ENCODE results near the gene SGCD.

The SGCD gene

DNA sequence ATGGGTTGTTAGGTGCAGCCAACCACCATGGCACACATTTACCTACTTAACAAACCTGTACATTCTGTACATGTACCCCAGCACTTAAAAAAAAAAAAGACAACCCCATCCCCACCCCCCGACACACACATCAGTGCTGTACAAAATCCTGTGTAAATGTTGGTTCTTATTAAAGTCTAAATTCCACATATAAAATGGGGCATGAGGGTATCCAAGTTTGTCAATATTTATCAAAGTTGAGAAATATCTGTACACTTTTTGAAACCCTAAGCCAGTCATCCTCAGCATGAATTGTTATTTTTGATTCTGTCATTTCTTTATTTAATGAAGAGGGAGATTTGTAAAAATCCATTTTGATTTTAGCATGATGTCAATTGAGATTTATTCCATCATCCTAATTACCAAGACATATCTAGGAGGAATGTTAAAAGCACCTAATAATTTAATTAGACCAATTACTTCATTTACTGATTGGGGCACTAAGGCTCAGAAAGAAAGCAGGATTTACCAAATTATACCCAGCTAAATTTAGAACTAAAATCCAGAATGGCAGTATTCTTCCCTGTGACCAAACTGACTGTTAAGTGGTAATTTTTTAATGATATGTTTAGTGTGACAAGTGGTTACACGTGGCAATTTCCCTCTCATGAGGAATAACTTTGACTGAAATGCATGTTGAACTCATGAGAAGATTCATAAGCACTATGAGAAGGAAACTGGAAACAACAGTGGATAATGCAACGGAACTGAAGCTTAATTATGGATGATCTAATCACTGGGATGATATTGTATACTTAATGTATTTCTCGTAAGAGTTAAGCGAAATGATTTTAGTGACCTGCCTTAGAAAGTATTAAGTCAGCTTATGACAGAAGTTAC lies 195.9 kb downstream of the SGCD start:
- no peak for DNase-seq

DNA sequence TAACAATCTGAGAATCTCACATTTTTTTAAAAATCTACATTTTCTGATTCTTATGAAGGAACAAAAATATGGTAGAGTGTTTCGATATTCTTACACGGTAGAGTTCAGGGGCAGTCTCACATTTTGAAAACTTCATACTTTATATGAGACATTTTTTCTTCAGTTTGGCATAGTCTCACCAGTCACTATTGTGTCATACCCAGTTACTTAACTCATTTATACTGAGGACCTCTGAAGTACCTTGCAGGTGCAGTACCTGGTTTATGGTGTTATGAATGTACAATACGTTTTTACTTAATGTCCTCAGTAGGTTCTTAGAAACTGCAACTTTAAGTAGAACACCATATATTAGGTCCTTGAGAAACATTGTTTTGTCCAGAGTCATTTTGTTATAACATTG lies 196.6 kb downstream of the SGCD start:
- no peak for DNase-seq

DNA sequence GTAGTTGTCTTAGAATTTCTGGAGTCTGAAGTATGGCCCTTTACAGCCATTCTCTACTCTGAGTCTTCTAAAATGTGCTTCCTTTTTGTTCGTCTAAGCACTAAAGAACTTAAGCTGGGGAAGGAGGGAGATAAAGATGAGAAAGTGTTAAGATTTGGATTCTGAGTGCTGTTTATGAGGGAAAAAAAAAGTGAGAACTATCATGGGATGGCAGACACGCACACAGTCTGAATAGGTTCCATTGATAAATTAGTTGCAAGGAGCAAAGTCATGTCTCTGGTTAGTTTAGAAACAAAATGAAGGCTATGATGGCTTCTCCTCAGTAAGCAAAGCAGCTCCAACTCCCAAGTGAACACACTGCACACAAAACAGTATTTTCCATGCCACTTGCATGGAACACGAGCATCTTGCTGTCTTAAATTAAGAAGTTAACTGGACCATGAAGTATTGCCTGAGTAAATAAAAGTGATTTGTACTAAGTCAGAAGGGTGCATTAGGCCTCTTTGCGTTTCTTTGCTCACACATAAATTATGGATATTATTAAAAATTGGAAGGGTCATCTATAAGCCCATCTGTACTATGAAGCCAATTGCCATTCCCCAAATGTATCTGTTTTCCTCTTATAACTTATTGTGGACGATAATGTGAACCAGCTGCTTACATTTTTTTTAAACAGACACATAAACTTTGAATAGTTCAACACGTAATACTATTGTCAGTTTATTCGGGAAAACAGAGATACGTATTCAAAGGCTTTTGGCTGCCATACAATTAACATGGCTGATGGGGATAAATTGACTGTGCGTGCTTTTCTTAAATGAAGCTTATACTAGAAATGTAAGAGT lies 199.3 kb downstream of the SGCD start:
- DNase-seq, result peak; percentile 39

DNA sequence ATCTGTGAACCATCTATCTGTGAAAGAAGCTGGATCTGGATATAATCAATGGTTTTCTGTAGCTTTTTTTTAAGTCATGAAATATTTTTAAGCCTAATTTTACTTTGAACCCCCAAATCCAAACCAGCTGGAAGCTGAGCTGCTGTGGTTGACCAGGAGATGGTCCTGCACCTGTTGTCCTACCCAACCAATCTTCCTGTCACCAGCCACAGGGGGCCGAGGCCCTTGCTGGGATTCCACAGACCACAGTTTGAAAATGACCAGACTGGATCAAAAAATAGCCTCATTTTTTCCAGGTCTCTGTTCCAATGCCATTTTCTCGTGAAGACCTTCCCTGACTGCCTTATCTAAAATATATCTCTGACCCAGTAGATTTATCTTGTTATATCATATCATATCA lies 200.6 kb downstream of the SGCD start:
- no peak for DNase-seq

DNA sequence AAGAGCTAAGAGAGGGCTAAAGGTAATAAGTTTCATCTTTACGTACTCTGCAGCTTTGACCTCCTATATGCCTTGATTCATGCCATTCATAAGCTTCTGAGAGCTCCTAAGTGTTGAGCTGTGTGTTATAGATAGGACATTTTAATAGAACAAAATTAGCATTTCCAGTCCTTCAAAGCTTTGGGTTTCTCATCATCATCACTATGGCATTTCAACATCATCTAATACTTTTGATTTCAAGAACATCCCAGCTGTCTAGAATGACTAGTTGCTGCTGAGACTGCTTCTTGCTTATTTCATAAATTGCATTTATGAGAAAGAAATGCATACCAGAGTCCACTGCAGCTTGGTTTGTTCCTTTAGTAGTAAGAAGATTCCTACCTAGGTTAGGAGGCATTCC lies 201.7 kb downstream of the SGCD start:
- no peak for DNase-seq

DNA sequence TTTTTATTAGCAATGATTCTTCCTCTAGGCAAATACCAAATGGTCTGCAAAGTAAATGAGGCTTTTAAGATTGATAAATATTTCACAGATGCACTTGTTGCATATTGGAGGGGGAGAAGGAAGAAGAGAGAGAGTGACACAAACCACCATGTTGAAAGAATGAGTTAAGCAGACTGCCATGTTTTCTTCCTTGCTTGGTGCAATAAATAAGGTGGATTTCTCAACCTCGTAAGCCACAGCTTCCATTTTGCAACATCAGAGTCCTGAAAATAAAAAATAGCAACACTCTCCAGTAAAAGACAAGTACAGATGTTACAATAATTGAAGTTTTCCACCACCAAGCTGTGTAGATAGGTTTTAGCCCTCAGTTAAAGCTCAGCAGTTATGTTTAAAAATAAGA lies 202.9 kb downstream of the SGCD start:
- DNase-seq, result no peak

DNA sequence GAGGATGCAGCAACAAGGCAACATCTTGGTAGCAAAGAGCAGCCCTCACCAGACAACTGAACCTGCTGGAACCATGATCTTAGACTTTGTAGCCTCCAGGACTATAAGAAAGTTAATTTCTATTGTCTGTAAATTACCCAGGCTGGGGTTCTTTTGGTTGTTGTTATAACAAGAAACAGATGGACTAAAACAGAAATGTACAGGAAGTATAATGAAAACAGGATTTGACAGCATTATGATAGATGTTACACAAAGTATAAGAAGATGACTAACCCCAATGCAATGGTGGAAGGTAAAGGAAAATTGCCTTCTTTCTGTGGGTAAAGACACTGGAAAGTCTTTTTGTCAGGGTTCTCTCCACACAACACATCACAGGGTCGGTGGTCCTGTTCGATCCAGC lies 204.2 kb downstream of the SGCD start:
- no peak for DNase-seq

DNA sequence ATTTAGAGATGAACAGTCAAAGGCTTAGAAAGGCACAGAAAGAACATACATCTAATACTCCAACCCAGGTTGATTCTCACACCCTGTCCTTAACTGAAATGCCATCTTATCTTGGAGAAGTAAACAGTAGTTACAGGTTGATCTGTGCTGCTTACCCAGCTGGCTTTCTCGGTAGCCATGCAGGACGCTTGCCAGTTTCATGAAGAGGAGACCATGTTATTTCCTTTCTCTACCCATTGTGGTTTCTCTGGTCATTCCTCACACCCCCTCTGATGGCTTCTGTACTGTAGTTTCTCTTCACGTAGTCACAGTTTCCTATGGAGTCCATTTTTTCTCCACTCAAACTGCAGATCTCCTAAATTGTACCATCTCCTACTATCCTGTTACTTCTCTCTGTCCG lies 206.0 kb downstream of the SGCD start:
- DNase-seq, result no peak

DNA sequence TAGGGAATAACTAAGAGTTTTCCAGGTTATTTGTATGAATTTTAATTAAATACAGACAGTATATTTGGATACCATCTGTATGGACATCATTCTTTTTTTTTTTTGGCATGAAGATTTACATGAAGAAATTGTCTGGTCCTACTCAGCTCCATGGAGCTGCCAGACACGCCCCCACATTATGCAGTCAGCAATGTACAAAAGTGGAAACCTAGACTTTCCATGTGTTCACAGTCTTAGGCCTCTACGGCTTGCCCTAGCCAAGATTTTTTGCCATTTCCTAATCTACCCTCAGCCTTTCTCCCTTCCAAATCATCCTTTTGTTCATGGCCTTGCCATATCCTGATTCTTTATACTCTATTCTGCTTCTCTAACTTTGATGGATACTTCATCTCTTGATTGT lies 207.1 kb downstream of the SGCD start:
- no peak for DNase-seq

DNA sequence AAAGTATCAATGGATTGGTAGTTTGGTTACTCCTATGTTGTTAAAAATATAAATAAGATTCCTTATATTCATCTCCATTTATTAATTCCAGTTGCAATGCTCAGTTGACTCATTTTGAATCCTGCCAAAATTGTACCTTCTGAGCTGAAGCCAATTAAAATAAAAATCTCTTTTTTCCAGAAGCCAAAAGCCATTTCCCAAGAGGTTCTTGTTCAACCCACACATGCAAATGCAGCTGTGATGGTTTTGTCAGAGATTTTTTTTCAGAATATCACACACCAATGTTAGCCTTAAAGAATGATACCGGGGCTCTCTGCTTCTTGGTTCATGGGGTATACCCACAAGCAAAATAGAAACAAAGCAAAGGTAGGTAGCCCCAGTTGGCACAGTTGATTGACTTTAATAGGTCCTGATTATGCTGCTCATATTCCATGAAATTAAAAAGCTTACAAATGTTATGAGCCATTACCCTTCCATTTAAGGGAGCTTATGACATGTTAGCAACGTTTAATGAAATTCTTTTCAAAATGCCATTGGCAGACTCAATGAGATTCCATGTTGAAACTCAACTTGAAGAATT lies 208.0 kb downstream of the SGCD start:
- no peak for DNase-seq

DNA sequence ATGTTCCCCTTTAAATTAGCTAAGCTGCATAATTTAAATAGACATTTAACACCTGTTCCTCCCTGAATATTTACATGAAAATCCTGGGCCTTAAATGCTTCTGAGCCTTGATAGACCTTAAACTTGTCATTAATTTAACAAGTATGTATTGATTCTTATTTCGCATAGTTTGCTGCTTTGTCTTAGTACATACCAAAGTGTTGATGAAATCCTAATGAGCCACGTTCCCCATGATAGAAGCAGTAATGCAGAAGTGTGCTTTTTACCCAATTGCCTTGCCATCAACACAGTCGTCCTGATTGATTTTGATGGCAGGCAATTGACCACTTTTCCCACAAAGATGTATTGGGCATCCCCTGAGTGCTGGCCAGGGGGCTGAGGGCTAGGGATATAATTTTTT lies 213.5 kb downstream of the SGCD start:
- no peak for DNase-seq

DNA sequence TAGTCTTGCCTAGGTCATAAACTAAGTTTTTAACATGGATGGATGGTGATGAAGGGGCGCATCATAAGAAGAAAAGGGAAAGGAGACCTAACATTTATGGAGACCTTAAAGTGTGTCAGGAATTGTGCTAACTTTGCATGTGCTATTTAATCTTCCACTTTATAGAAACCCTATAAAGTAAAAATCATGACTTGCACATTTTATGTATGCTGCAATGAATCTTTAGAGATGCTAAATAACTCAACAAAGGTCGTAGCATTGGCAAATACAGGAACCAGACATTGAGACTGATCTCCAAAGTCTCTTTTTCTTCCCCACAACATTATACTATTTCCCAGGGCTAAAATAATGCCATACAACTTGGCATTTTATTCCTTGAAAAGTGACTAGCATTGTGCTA lies 214.6 kb downstream of the SGCD start:
- no peak for DNase-seq

DNA sequence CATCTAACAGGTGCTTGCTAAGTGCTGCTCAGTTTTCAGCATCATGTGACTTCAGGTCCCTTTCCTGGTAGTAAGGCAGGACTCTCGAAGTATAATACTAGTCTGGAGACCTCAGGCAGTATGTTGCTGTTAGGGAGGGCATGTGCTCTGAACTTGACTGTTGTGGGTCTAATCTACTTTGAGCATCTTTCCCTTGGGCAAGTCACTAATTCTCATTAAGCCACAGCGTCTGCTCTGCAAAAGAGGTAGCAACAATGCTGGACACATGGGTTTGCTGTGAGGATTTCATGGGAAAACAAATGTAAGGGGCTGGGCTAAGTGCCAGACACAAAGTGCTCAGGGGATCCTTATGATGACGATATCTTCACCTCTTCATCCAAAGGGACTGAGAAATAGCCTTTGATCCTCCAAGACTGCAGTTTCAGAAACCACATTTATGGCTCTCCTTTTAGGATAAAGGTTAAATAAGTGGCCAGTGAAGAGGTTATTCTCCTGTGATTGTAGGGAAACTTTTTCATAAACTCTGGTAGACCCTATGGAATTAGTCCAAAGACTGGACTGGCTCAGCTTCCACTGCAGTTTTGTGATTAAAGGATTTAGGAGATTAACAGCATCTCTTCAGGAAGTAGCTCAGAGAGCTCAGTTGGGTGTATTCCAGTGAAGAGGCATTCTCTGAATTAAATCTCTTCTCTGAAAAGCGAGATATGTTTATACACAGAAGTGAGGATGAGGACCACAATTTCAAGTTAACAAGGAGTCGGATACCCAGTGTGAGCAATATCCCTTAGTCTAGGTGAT lies 216.6 kb downstream of the SGCD start:
- DNase-seq, result no peak

DNA sequence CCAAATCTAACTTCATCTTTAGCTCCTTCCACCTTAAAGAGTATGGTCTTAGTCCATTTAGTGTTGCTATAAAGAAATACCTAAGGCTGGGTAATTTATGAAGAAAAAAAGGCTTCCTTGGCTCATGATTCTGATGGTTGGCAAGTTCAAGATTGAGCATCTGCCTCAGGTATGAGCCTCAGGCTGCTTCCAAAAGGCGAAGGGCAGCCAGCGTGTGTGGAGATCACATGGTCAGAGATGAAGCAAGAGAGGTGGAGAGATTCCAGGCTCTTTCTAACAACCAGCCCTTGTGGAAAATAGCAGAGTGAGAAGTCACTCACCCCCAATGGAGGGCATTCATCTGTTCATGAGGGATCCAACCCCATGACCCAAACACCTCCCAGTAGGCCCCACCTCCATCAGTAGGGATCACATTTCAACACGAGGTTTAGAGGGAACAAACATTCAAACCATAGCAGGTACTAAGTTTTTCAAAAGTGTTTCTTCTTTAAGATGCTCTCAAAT lies 225.9 kb downstream of the SGCD start:
- DNase-seq, result no peak

DNA sequence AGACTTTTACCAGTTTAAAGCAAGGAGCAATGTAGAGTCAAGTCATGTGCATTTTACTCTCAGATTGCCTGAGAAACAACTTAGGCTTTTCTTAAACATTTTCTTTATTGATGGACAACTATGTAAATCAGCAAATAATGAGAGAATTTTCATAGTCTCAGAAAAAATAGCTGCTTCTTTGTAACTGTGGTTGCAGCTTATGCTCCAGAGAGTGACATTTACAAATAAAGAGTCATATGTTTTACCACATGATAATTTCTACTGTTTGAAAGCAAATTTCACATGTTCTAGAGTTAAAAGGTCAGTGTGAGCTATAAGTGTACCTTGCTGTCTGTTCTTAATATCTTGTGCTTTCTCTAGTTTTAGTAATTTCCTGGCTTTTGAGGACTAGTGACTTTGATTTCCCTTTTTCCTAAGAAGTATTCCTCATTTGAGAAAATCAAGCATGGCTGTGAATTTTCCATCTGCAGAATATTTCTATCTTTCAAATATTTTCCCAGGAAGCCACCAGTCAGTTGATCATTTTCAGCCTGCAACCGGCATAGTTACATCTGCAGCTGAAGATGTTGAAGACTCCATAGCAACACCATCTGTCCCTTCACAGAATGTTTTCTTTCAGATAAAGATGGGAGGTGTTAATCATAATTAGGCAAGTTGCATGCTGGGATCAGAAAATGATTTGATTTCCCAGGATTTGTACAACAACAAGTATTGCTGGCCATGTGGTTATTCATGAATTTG lies 229.9 kb downstream of the SGCD start:
- DNase-seq, result peak; percentile 72

DNA sequence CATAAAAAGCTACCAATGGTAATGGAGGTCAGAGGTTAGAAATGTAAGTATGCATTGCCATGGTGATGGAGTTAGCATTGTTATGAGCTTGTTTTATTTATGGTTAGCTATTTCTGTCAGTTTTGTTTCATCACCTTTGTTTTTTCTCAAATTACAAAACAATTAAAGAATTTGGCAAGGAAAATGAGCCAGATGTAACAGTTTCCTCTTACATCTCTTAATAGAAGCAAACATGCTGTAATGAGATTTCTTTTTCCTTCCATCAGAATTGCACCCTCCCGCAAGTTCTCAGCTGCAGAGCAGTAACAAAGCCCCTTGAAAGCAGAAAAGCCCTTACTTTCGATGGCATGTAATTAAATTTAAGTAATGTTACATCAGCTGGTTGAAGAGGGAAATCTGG lies 233.0 kb downstream of the SGCD start:
- peak; percentile 29 for DNase-seq

DNA sequence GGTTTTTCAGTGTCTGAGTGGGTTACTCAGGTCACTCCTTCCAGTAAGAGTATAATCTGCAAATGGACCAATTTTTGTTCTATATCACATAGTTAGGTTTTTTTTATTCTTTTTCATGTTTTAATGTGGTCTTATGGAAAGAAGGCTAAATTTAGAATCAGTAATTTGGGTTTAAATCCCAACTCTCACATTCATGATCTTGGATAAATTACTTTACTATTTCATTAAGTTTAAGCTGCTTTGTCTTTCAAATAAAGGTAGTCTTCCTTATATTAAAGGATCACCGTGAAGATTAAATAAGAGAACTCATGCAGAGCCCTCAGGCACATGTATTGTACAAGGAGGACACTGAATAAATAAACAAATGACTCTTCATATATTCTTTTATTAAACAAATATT lies 234.7 kb downstream of the SGCD start:
- DNase-seq, result no peak

DNA sequence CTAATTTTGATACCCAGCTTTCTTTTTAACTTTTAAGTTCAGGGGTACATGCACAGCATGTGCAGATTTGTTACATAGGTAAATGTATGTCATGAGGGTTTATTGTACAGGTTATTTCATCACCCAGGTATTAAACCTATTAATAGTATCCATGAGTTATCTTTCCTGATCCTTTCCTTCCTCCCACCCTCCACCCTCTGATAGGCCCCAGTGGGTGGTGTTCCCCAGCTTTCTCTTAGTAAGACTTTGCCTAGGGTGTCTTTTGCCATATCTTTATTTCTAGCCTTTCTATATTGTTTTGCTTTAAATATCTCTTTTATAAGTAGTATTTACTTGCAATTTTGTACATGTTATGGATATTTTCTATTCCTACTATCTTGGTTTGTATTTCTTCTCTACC lies 243.7 kb downstream of the SGCD start:
- no peak for DNase-seq

DNA sequence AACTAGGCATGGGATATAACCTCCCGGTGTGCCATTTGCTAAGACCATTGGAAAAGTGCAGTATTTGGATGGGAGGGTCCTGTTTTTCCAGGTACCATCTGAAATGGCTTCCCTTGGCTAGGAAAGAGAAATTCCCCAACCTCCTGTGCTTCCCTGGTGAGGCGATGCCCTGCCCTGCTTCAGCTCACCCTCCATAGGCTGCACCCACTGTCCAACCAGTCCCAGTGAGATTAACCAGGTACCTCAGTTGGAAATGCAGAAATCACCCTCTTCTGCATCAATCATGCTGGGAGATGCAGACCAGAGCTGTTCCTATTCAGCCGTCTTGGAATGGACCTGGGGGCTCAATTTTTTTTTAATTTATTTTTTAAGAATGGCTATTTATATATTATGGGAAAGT lies 254.8 kb downstream of the SGCD start:
- DNase-seq, result no peak

DNA sequence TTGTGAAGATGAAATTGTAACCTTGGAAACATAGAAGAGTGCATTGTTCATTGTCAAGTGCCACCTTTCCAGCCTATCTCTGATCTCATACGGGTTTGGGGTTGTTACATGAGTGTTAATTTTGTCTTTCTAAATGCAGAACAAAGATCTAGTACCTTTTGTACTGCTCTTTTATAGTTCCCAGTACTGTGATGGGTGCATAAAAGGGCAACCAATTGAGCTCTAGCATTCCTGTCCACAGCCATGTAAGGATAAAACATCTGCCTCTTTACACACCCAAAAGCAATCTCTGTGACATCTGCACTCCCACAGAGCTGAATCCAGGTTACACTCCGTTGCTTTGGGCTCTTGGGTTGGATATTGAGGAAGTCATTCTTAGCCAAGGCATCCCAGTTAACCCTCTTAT lies 255.2 kb downstream of the SGCD start:
- no peak for DNase-seq

DNA sequence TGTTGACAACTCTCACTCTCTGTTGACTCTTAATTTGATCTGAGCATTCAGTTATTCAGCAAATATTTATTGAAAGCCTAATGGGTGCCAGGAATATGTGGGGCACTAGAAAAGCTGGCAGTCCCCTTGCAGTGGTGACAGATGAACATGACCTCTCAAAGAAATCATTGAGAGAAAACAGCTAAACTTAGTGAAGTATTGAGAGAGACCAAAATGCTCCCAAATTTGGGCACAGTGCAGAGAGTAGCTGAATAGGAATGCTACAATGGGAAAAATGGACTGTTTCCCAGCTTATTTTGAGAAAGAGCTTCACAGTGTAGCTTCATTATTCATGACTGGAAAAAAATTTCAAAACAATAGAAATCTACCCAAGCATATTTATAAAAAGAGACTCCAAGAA lies 257.9 kb downstream of the SGCD start:
- no peak for DNase-seq

DNA sequence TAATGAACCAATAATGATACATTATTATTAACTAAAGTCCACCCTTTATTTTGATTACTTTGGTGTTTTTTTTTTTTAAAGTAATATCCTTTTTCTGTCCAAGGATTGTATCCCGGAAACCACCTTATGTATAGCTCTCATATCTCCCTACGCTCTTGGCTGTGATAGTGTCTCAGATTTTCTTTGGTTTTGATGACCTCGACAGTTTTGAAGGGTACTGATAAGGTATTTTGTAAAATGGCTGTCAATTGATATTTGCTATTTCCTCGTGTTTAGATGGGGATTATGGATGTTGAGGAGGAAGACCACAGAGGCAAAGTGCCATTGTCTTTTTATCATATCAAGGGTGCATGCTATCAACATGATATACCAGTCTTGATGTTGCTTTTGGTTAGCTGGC lies 259.0 kb downstream of the SGCD start:
- no peak for DNase-seq

Data from NCI-H2171 treated with DMSO at 0.1 percent for 48 hours (cell line).